GM18907 (cell line): ENCODE results near the gene RASGEF1C.

ENCODE experiments used
- ATAC-seq: cut with Tn5 transposase; IDR thresholded peaks from one replicate; pipeline ENCODE4 v1.9.1; 2021; ENCODE audit warnings: mild to moderate bottlenecking, moderate library complexity; ENCODE audit not compliant: unreplicated experiment

Gene RASGEF1C

GRCh38 chr5:180161420-180162303 lies 47.3 kb downstream of the RASGEF1C start:
- ATAC-seq: no peak

- no peak for ATAC-seq
Observed at GRCh38 chr5:180160789-180161188, 48.2 kb downstream of the RASGEF1C start.

GRCh38 chr5:180160215-180160614 lies 48.8 kb downstream of the RASGEF1C start:
- ATAC-seq: no peak

- no peak for ATAC-seq
Observed at GRCh38 chr5:180159756-180160155, 49.3 kb downstream of the RASGEF1C start.

GRCh38 chr5:180157866-180158265 lies 51.1 kb downstream of the RASGEF1C start:
- ATAC-seq: no peak

GRCh38 chr5:180156141-180156540 lies 52.9 kb downstream of the RASGEF1C start:
- ATAC-seq: no peak

GRCh38 chr5:180155365-180155926 lies 53.6 kb downstream of the RASGEF1C start:
- ATAC-seq: no peak

GRCh38 chr5:180154821-180155364 lies 54.1 kb downstream of the RASGEF1C start:
- ATAC-seq: no peak

GRCh38 chr5:180153991-180154390 lies 55.0 kb downstream of the RASGEF1C start:
- ATAC-seq: no peak

- ATAC-seq: no peak
Observed at GRCh38 chr5:180153099-180153498, 55.9 kb downstream of the RASGEF1C start.

- no peak for ATAC-seq
Observed at GRCh38 chr5:180143656-180144364, 65.2 kb downstream of the RASGEF1C start.

- no peak for ATAC-seq
Observed at GRCh38 chr5:180142824-180143610, 66.0 kb downstream of the RASGEF1C start.

- no peak for ATAC-seq
Observed at GRCh38 chr5:180142021-180142765, 66.8 kb downstream of the RASGEF1C start.

GRCh38 chr5:180141068-180141660 lies 67.8 kb downstream of the RASGEF1C start:
- ATAC-seq: no peak

GRCh38 chr5:180140571-180140970 lies 68.4 kb downstream of the RASGEF1C start:
- ATAC-seq: no peak

GRCh38 chr5:180140079-180140554 lies 68.9 kb downstream of the RASGEF1C start:
- no peak for ATAC-seq

- no peak for ATAC-seq
Observed at GRCh38 chr5:180139731-180140055, 69.3 kb downstream of the RASGEF1C start.

GRCh38 chr5:180138976-180139730 lies 69.9 kb downstream of the RASGEF1C start:
- no peak for ATAC-seq
